GM12878 (cell line): Measurements from ENCODE around the gene C1QL1. TPM values are rescaled to one million over a fixed set of nuclear protein-coding genes. Genes with fewer than 3 reads are reported as not detected.

ENCODE experiments used
- ATAC-seq: fragments of 200-7000 bp; cut with Tn5 transposase; 3 replicates; pipeline ENCODE4 v1.9.1; 2020; ENCODE audit warnings: mild to moderate bottlenecking, moderate library complexity
- BruUV-seq: library from RNA; stranded (reverse); fragments of 400-500 nt; replicated peaks from 2 replicates; lab custom pipeline; 2021; lab: Mats Ljungman, UMichigan
- CTCF ChIA-PET: fragments of 300-600 bp; sonication (Branson Sonifier 250); formaldehyde crosslinking; extraction: SDS; loops from one replicate; lab custom pipeline; 2021; ENCODE audit warnings: inconsistent platforms; lab: Yijun Ruan, JAX
- POLR2A ChIA-PET: fragments of 350-600 bp; formaldehyde crosslinking; extraction: SDS; loops from one replicate; lab custom pipeline; 2021; ENCODE audit warnings: inconsistent platforms; lab: Charles Lee
- RAD21 ChIA-PET: fragments of 300-600 bp; sonication (Branson Sonifier 250); formaldehyde crosslinking; loops from one replicate; lab custom pipeline; 2023; ENCODE audit warnings: antibody characterized with exemption; ENCODE audit not compliant: unreplicated experiment; lab: Charles Lee
- SMC1A ChIA-PET: fragments of 300-600 bp; sonication (Branson Sonifier 250); formaldehyde crosslinking; loops from one replicate; lab custom pipeline; 2023; ENCODE audit not compliant: unreplicated experiment, uncharacterized antibody; lab: Charles Lee
- DNase-seq: peaks from one replicate; pipeline ENCODE4 v3.0.0-alpha.2; 2011; ENCODE audit warnings: low read depth, low spot score
- FAIRE-seq: peaks from 3 replicates; lab custom pipeline; 2011; peaks lifted over from hg19 to GRCh38; lab: Jason Lieb, UNC
- H2AFZ ChIP-seq: 2 replicates; pipeline ENCODE4 v1.6.0; 2011; ENCODE audit warnings: low read depth, low read length, control low read depth; ENCODE audit not compliant: control insufficient read depth
- H3K27ac ChIP-seq: 2 replicates; pipeline ENCODE4 v1.5.1; 2011; ENCODE audit warnings: control low read depth; ENCODE audit not compliant: control insufficient read depth, insufficient read depth
- H3K27me3 ChIP-seq, 2 experiments: replicated peaks in 1 of 2; 2 replicates each; pipeline versions ENCODE4 v1.6.0 to v1.6.1; 2011; ENCODE audit warnings: low read length in 1 of 2; ENCODE audit not compliant: control insufficient read depth in 2 of 2, insufficient read depth in 2 of 2
- H3K36me3 ChIP-seq, 2 experiments: 2 replicates each; pipeline ENCODE4 v1.5.1; 2011; ENCODE audit warnings: low read length in 1 of 2; ENCODE audit not compliant: control insufficient read depth in 2 of 2, insufficient read depth in 2 of 2
- H3K4me1 ChIP-seq: 2 replicates; pipeline ENCODE4 v1.6.1; 2011; ENCODE audit warnings: mild to moderate bottlenecking, low read length, moderate library complexity, mixed read lengths; ENCODE audit not compliant: control insufficient read depth, insufficient read depth
- H3K4me2 ChIP-seq: 2 replicates; pipeline ENCODE4 v1.6.0; 2011; ENCODE audit warnings: control low read depth; ENCODE audit not compliant: control insufficient read depth, insufficient read depth
- H3K4me3 ChIP-seq: fragments of 200-600 bp; sonication (generic); 2 replicates; pipeline ENCODE4 v1.5.1; 2016
- H3K79me2 ChIP-seq: 2 replicates; pipeline ENCODE4 v1.6.0; 2011; ENCODE audit warnings: low read length; ENCODE audit not compliant: control insufficient read depth, insufficient read depth
- H3K9ac ChIP-seq: 2 replicates; pipeline ENCODE4 v1.8.0; 2011; ENCODE audit warnings: low read length, control low read depth, mixed read lengths; ENCODE audit not compliant: control insufficient read depth, insufficient read depth
- H3K9me3 ChIP-seq: replicated peaks from 3 replicates; pipeline ENCODE4 v1.5.1; 2011; ENCODE audit warnings: mild to moderate bottlenecking, low read length; ENCODE audit not compliant: control insufficient read depth, insufficient read depth
- H4K20me1 ChIP-seq: 2 replicates; pipeline ENCODE4 v1.6.0; 2011; ENCODE audit not compliant: control insufficient read depth, insufficient read depth
- BMI1 ChIP-seq: fragments of 450-650 bp; IDR thresholded peaks from 2 replicates; pipeline ENCODE4 v1.6.1; 2016; ENCODE audit warnings: mild to moderate bottlenecking, moderate library complexity, borderline replicate concordance
- EGR1 ChIP-seq, 2 experiments: IDR thresholded peaks; 1 replicate in 1 of 2; 2 replicates in 1 of 2; pipeline ENCODE4 v1.6.1; 2011 to 2012; ENCODE audit warnings: low read depth in 2 of 2, low read length in 2 of 2, borderline replicate concordance in 1 of 2, mild to moderate bottlenecking in 1 of 2, moderate library complexity in 1 of 2
- RAD21 ChIP-seq: IDR thresholded peaks from 2 replicates; pipeline ENCODE4 v1.6.1; 2011; ENCODE audit warnings: mild to moderate bottlenecking, low read depth, low read length, moderate library complexity; ENCODE audit not compliant: insufficient read depth
- SREBF1 ChIP-seq: IDR thresholded peaks from 2 replicates; pipeline ENCODE4 v1.6.1; 2012; ENCODE audit warnings: mild to moderate bottlenecking, low read length
- STAT1 ChIP-seq: fragments of 450-650 bp; conservative IDR thresholded peaks from 2 replicates; pipeline ENCODE4 v1.6.1; 2014; ENCODE audit warnings: antibody characterized with exemption, mild to moderate bottlenecking
- WGBS: methylation state at CpG from one replicate; pipeline ENCODE4 v1.1.6; 2016; ENCODE audit warnings: low lambda C conversion rate; ENCODE audit not compliant: insufficient replicate concordance, insufficient coverage; ENCODE audit errors: missing lambda C conversion rate; 5-methylcytosine and 5-hydroxymethylcytosine counted together
- in situ Hi-C: fragments of 300-500 bp; cut with MboI; formaldehyde crosslinking; loops from 9 replicates; pipeline ENCODE4 v1.14.3; 2018; ENCODE audit warnings: mixed read lengths
- intact Hi-C: fragments of 100-400 bp; cut with micrococcal nuclease; formaldehyde crosslinking; loops from one replicate; pipeline ENCODE4 v1.14.2; 2022; ENCODE audit not compliant: unreplicated experiment
- polyA plus RNA-seq, 11 experiments: library from polyadenylated mRNA; depleted of rRNA in 4 of 11; unstranded in 6 of 11; stranded (reverse) in 5 of 11; fragments of >200 nt; fragmentation: Nextera tagmentation in 4 of 11; fragmentation: Illumina TruSeq in 1 of 11; extraction: Ambion mirVana in 4 of 11; extraction: Trizol in 1 of 11; gene quantifications; 1 replicate in 1 of 11; 2 replicates in 10 of 11; pipeline versions ENCODE4 v1.2.1 to v1.2.3, GENCODE V29; 2011 to 2016; ENCODE audit warnings: inconsistent platforms in 2 of 11, missing spikeins in 2 of 11, low read depth in 1 of 11
- total RNA-seq, 4 experiments: library from RNA; depleted of rRNA in 3 of 4; stranded (reverse); fragments of >200 nt in 3 of 4; fragmentation: Illumina TruSeq in 1 of 4; extraction: Trizol in 1 of 4; gene quantifications; 2 replicates each; pipeline versions ENCODE4 v1.2.1 to v1.2.3, GENCODE V29; 2013 to 2021
- TF ChIP-seq, protein P1 (sequence below): fragments of 450-650 bp; IDR thresholded peaks from 2 replicates; pipeline ENCODE4 v1.6.1; 2016; ENCODE audit warnings: mild to moderate bottlenecking
- TF ChIP-seq, protein P2 (sequence below): fragments of 450-650 bp; IDR thresholded peaks from 2 replicates; pipeline ENCODE4 v1.6.1; 2017; ENCODE audit warnings: mild to moderate bottlenecking
- TF ChIP-seq, protein P3 (sequence below), 3 experiments: IDR thresholded peaks in 2 of 3; conservative IDR thresholded peaks in 1 of 3; 2 replicates each; pipeline ENCODE4 v1.5.1; 2011; ENCODE audit warnings: low read depth in 3 of 3, low read length in 3 of 3, mild to moderate bottlenecking in 3 of 3, control low read depth in 2 of 3, moderate library complexity in 2 of 3, inconsistent platforms in 1 of 3, mixed read lengths in 1 of 3; ENCODE audit not compliant: control insufficient read depth in 2 of 3, insufficient read depth in 1 of 3; ENCODE audit errors: extremely low read depth in 1 of 3

Gene C1QL1
- total and polyA plus RNA-seq, 10 of the 15 experiments (the other 5 are each of a cell fraction or from before 2014, with no cell fraction given), result not detected

DNA sequence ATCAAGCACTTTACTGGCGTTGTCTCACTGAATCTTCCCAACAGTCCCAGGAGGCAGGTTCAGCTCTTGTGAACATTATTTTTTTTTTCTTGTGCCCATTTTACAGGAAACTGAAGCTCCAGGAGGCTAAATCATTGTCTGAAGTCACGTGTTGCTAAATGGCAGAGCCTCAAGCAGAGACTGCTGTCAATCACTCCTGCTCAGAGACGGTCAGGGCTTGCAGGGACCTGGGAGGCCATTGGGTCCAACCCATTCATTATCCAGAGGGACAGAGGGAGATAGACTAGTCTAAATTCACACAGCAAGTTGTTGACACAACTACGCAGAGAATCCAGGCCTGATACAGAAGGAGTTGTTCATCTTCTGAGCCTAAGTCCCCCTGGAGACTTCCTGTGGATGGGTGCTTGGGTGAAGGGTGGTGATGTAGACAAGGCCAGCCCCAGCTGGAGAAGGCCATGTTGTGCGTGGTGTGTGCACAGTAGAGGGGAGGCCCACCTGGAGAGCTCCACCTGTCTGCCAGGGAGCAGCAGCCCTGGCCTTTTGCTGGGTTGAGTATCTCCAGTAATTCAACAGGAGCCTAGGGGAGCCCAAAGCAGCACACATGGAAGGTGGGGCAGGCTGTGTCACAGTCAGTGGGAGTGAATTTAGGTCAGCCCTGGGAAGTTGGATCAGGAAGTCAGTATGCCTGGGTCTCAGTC lies 24.3 kb upstream of the C1QL1 start:
- no peak for DNase-seq
- intact Hi-C loops, result no loop called here
- Histone ChIP-seq H3K9ac (no peak overlapping the region), H3K4me1 (peaks cover 17% of the 10 kb centered on the region), H3K4me2 (no peak overlapping the region), H3K36me3 (no peaks in the 10 kb centered on the region)
- no peak for ATAC-seq
- SMC1A ChIA-PET, result interaction anchor here (0.6 to 1.3 kb wide), 2 partner anchors 21 to 135 kb away, joined by 3 to 4 read pairs; no protein-coding TSS in a partner anchor
- FAIRE-seq, result no peak
- TF ChIP-seq RAD21, result no peak
- TF ChIP-seq, protein P1, sequence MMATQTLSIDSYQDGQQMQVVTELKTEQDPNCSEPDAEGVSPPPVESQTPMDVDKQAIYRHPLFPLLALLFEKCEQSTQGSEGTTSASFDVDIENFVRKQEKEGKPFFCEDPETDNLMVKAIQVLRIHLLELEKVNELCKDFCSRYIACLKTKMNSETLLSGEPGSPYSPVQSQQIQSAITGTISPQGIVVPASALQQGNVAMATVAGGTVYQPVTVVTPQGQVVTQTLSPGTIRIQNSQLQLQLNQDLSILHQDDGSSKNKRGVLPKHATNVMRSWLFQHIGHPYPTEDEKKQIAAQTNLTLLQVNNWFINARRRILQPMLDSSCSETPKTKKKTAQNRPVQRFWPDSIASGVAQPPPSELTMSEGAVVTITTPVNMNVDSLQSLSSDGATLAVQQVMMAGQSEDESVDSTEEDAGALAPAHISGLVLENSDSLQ, result peak; percentile 28; the same call in 1 of the 2 replicates
- TF ChIP-seq, all 136 proteins: peak for 1
- no peak overlapping the region for H2AFZ ChIP-seq
- WGBS, result 29% methylated on average over 5 of the region's 5 CpGs
- CTCF ChIA-PET, result interaction anchor here (1.6 kb wide), 1 partner anchor 15 kb away, joined by 4 read pairs; no protein-coding TSS in a partner anchor
- no peak overlapping the region for H3K4me3 ChIP-seq
- no TSS peak for BruUV-seq
- no peaks in the 10 kb centered on the region for H3K9me3 ChIP-seq
- in situ Hi-C loops, result no loop called here
- H3K27me3 ChIP-seq, result peaks cover 0 to 2% of the 10 kb centered on the region in 2 experiments; a peak in 2 of 4 replicates
- no peaks in the 10 kb centered on the region for H3K79me2 ChIP-seq
- H4K20me1 ChIP-seq, result no peaks in the 10 kb centered on the region
- POLR2A ChIA-PET, result interaction anchor here (0.5 to 0.6 kb wide), 3 partner anchors 9 to 208 kb away, joined by 3 read pairs; no protein-coding TSS in a partner anchor
- H3K27ac ChIP-seq, result no peak overlapping the region
- RAD21 ChIA-PET, result interaction anchor here (1.3 kb wide), 1 partner anchor 107 kb away, joined by 4 read pairs; no protein-coding TSS in a partner anchor

DNA sequence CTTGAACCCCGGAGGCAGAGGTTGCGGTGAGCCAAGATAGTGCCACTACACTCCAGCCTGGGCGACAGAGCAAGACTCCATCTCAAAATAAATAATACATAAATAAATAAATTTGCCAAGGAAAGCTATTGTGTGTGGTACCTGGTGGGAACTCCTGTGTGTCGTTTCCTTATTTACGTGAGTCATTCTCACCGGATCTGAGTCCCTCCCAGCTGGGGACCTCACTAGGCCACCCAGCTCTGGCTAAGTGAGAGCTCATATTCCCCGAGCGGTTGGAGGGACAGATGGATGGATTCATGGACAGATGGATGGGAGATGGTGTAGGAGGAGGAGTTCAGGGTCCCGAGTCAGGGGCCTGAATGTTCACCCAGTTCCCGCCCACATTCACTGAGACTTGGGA lies 22.9 kb upstream of the C1QL1 start:
- no peak overlapping the region for H3K4me2 ChIP-seq
- intact Hi-C loops, result no loop called here
- WGBS, result 61% methylated on average over 10 of the region's 10 CpGs
- no peak overlapping the region for H3K9ac ChIP-seq
- SMC1A ChIA-PET, result no interaction called here
- no peaks in the 10 kb centered on the region for H3K36me3 ChIP-seq
- RAD21 ChIA-PET, result interaction anchor here (1.3 to 1.4 kb wide), 2 partner anchors 11 to 108 kb away, joined by 3 to 4 read pairs; no protein-coding TSS in a partner anchor
- no peak for TF ChIP-seq STAT1
- no peak for TF ChIP-seq EGR1 (IDR thresholded peaks at IDR 0.05; ENCODE audit: borderline replicate concordance in 1 of 2, low read depth in 2 of 2, low read length in 2 of 2)
- no peak for TF ChIP-seq SREBF1
- TF ChIP-seq, protein P2, sequence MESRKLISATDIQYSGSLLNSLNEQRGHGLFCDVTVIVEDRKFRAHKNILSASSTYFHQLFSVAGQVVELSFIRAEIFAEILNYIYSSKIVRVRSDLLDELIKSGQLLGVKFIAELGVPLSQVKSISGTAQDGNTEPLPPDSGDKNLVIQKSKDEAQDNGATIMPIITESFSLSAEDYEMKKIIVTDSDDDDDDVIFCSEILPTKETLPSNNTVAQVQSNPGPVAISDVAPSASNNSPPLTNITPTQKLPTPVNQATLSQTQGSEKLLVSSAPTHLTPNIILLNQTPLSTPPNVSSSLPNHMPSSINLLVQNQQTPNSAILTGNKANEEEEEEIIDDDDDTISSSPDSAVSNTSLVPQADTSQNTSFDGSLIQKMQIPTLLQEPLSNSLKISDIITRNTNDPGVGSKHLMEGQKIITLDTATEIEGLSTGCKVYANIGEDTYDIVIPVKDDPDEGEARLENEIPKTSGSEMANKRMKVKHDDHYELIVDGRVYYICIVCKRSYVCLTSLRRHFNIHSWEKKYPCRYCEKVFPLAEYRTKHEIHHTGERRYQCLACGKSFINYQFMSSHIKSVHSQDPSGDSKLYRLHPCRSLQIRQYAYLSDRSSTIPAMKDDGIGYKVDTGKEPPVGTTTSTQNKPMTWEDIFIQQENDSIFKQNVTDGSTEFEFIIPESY, result no peak
- TF ChIP-seq, protein P3, sequence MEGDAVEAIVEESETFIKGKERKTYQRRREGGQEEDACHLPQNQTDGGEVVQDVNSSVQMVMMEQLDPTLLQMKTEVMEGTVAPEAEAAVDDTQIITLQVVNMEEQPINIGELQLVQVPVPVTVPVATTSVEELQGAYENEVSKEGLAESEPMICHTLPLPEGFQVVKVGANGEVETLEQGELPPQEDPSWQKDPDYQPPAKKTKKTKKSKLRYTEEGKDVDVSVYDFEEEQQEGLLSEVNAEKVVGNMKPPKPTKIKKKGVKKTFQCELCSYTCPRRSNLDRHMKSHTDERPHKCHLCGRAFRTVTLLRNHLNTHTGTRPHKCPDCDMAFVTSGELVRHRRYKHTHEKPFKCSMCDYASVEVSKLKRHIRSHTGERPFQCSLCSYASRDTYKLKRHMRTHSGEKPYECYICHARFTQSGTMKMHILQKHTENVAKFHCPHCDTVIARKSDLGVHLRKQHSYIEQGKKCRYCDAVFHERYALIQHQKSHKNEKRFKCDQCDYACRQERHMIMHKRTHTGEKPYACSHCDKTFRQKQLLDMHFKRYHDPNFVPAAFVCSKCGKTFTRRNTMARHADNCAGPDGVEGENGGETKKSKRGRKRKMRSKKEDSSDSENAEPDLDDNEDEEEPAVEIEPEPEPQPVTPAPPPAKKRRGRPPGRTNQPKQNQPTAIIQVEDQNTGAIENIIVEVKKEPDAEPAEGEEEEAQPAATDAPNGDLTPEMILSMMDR (IDR thresholded peaks at IDR 0.05 in 2 of 3, conservative IDR thresholded peaks at IDR 0.05 in 1 of 3; ENCODE audit: control insufficient read depth in 2 of 3, extremely low read depth in 1 of 3, insufficient read depth in 1 of 3, low read depth in 3 of 3, low read length in 3 of 3), result no peak
- no peak for TF ChIP-seq BMI1
- TF ChIP-seq, all 136 proteins: peak for 0
- FAIRE-seq (no peak), ATAC-seq (no peak), DNase-seq (no peak)
- H3K27me3 ChIP-seq, result peaks cover 0 to 2% of the 10 kb centered on the region in 2 experiments; a peak in 1 of 4 replicates
- POLR2A ChIA-PET, result interaction anchor here (0.5 kb wide), 1 partner anchor 104 kb away, joined by 3 read pairs; no protein-coding TSS in a partner anchor
- H2AFZ ChIP-seq, result no peak overlapping the region
- H3K4me3 ChIP-seq, result no peak overlapping the region
- H3K9me3 ChIP-seq, result no peaks in the 10 kb centered on the region
- no TSS peak for BruUV-seq
- H3K79me2 ChIP-seq, result no peaks in the 10 kb centered on the region
- CTCF ChIA-PET, result interaction anchor here (0.6 to 1.4 kb wide), 2 partner anchors 70 to 188 kb away, joined by 4 to 8 read pairs; no protein-coding TSS in a partner anchor
- peaks cover 17% of the 10 kb centered on the region for H3K4me1 ChIP-seq
- in situ Hi-C loops, result no loop called here
- no peaks in the 10 kb centered on the region for H4K20me1 ChIP-seq
- no peak overlapping the region for H3K27ac ChIP-seq
